CD14-positive monocyte (primary cell): ENCODE results near the gene ZNF407. TPM values are rescaled to one million over a fixed set of nuclear protein-coding genes. Genes with fewer than 3 reads are reported as not detected.

Experiments
- DNase-seq, 3 donors: peaks; one replicate each; pipeline ENCODE4 v3.0.0-alpha.2; 2011 to 2022
- H2AFZ ChIP-seq: 2 replicates; pipeline ENCODE4 v1.6.0; 2012; ENCODE audit warnings: mild to moderate bottlenecking, low read depth, low read length, inconsistent platforms; ENCODE audit not compliant: insufficient read depth, poor library complexity, severe bottlenecking
- H3K27ac ChIP-seq, 2 donors: 1 replicate in 1 of 2; 2 replicates in 1 of 2; pipeline ENCODE4 v1.5.1; 2012 to 2013; ENCODE audit warnings: low read length in 2 of 2, control low read depth in 1 of 2, inconsistent platforms in 1 of 2, low read depth in 1 of 2, mild to moderate bottlenecking in 1 of 2
- H3K27me3 ChIP-seq, 2 donors: one replicate each; pipeline versions ENCODE4 v1.6.0 to v1.6.1; 2011 to 2013; ENCODE audit warnings: low read length in 2 of 2; ENCODE audit not compliant: control insufficient read depth in 2 of 2, insufficient read depth in 2 of 2
- H3K36me3 ChIP-seq, 2 donors: replicated peaks in 1 of 2; 1 replicate in 1 of 2; 2 replicates in 1 of 2; pipeline versions ENCODE4 v1.5.1 to v1.6.1; 2012 to 2013; ENCODE audit warnings: low read length in 2 of 2, control low read depth in 1 of 2, inconsistent platforms in 1 of 2, mild to moderate bottlenecking in 1 of 2; ENCODE audit not compliant: insufficient read depth in 2 of 2, control insufficient read depth in 1 of 2
- H3K4me1 ChIP-seq, 2 donors: 1 replicate in 1 of 2; 2 replicates in 1 of 2; pipeline versions ENCODE4 v1.5.1 to v1.6.1; 2012 to 2013; ENCODE audit warnings: low read length in 2 of 2, control low read depth in 1 of 2, inconsistent platforms in 1 of 2, mild to moderate bottlenecking in 1 of 2, moderate library complexity in 1 of 2; ENCODE audit not compliant: insufficient read depth in 2 of 2, control insufficient read depth in 1 of 2
- H3K4me2 ChIP-seq: replicated peaks from 2 replicates; pipeline ENCODE3; 2012; ENCODE audit warnings: low read length, moderate library complexity, mild to moderate bottlenecking; ENCODE audit not compliant: poor library complexity, severe bottlenecking; ENCODE audit errors: extremely low read depth
- H3K4me3 ChIP-seq, 3 experiments: fragments of 200-600 bp in 1 of 3; sonication (generic) in 1 of 3; replicated peaks in 1 of 3; 1 replicate in 2 of 3; 2 replicates in 1 of 3; pipeline ENCODE4 v1.5.1; 2011 to 2013; ENCODE audit warnings: low read length in 3 of 3, mild to moderate bottlenecking in 3 of 3, control low read depth in 2 of 3, low read depth in 2 of 3, inconsistent platforms in 1 of 3, moderate library complexity in 1 of 3
- H3K79me2 ChIP-seq: 2 replicates; pipeline ENCODE4 v1.6.0; 2012; ENCODE audit warnings: mild to moderate bottlenecking, control low read depth, inconsistent platforms, low read length, moderate library complexity; ENCODE audit not compliant: insufficient read depth
- H3K9ac ChIP-seq: 2 replicates; pipeline ENCODE4 v1.6.0; 2017; ENCODE audit warnings: low read length, mild to moderate bottlenecking; ENCODE audit not compliant: insufficient read depth, poor library complexity, severe bottlenecking
- H3K9me3 ChIP-seq, 2 donors: replicated peaks in 1 of 2; 1 replicate in 1 of 2; 2 replicates in 1 of 2; pipeline versions ENCODE4 v1.5.1 to v1.6.1; 2012 to 2013; ENCODE audit warnings: low read length in 2 of 2, control low read depth in 1 of 2; ENCODE audit not compliant: control insufficient read depth in 1 of 2, insufficient read depth in 1 of 2
- H4K20me1 ChIP-seq: 2 replicates; pipeline ENCODE4 v1.6.0; 2012; ENCODE audit warnings: mild to moderate bottlenecking, low read length, control low read depth, moderate library complexity; ENCODE audit not compliant: insufficient read depth
- H3K27ac Mint-ChIP-seq, 7 donors: one replicate each; pipeline ENCODE4 v1.8.0; 2020; ENCODE audit warnings: mild to moderate bottlenecking in 7 of 7, mixed read lengths in 7 of 7, moderate library complexity in 6 of 7, inconsistent platforms in 2 of 7
- H3K27me3 Mint-ChIP-seq, 3 donors: one replicate each; pipeline ENCODE4 v1.8.0; 2021 to 2022; ENCODE audit warnings: low read depth in 3 of 3, mild to moderate bottlenecking in 3 of 3, mixed read lengths in 3 of 3, moderate library complexity in 3 of 3, inconsistent platforms in 1 of 3
- H3K36me3 Mint-ChIP-seq, 2 donors: one replicate each; pipeline ENCODE4 v1.8.0; 2020; ENCODE audit warnings: mixed read lengths in 2 of 2, inconsistent platforms in 1 of 2, mild to moderate bottlenecking in 1 of 2
- H3K4me1 Mint-ChIP-seq: one replicate; pipeline ENCODE4 v1.8.0; 2020; ENCODE audit warnings: mild to moderate bottlenecking, mixed read lengths
- H3K4me3 Mint-ChIP-seq, 2 donors: one replicate each; pipeline ENCODE4 v1.8.0; 2020; ENCODE audit warnings: mild to moderate bottlenecking in 2 of 2, mixed read lengths in 2 of 2, moderate library complexity in 1 of 2
- H3K9me3 Mint-ChIP-seq, 7 donors: one replicate each; pipeline ENCODE4 v1.8.0; 2020 to 2022; ENCODE audit warnings: mixed read lengths in 7 of 7, mild to moderate bottlenecking in 6 of 7, moderate library complexity in 6 of 7, inconsistent platforms in 2 of 7
- CTCF ChIP-seq: fragments of 200-600 bp; IDR thresholded peaks from one replicate; pipeline ENCODE4 v1.8.0; 2022; ENCODE audit warnings: antibody characterized with exemption, mild to moderate bottlenecking
- WGBS: methylation state at CpG from one replicate; pipeline ENCODE4 v1.1.5; 2013; ENCODE audit warnings: missing lambda C conversion rate; ENCODE audit not compliant: insufficient coverage; 5-methylcytosine and 5-hydroxymethylcytosine counted together
- intact Hi-C, 2 donors: fragments of 100-400 bp; cut with micrococcal nuclease; formaldehyde crosslinking; loops; one replicate each; pipeline versions ENCODE4 v1.15.0 to v1.15.1; 2023
- polyA plus RNA-seq, 3 donors: library from polyadenylated mRNA; depleted of rRNA in 1 of 3; unstranded in 2 of 3; stranded (reverse) in 1 of 3; fragments of 300-500 nt in 2 of 3; fragments of >200 nt in 1 of 3; fragmentation: Illumina TruSeq in 2 of 3; gene quantifications; 1 replicate in 2 of 3; 2 replicates in 1 of 3; pipeline ENCODE4 v1.2.3, GENCODE V29; 2012 to 2021

ZNF407 gene
- polyA plus RNA-seq, 3 donors = 1.3 to 3.6 (median 1.6) TPM

- H3K27me3 ChIP-seq = no peaks in the 10 kb centered on the region
- no peak overlapping the region for H3K4me2 ChIP-seq
- peaks cover 0 to 3% (median 0%) of the 10 kb centered on the region in 7 donors for H3K9me3 Mint-ChIP-seq
- H3K4me3 Mint-ChIP-seq = no peak overlapping the region
- 100% methylated on average over 1 of the region's 1 CpG for WGBS
- H3K36me3 ChIP-seq = peaks cover 0 to 8% of the 10 kb centered on the region in 2 donors
- DNase-seq = no peak
- H3K4me1 ChIP-seq = no peaks in the 10 kb centered on the region
- no peaks in the 10 kb centered on the region for H4K20me1 ChIP-seq
- H3K27me3 Mint-ChIP-seq = peaks cover 0 to 1% (median 0%) of the 10 kb centered on the region in 3 donors
- intact Hi-C loops = no loop called here
- H2AFZ ChIP-seq = no peak overlapping the region
- peaks cover 8 to 17% of the 10 kb centered on the region in 2 donors for H3K36me3 Mint-ChIP-seq
- no peak overlapping the region for H3K27ac ChIP-seq
- no peak overlapping the region for H3K9ac ChIP-seq
- H3K9me3 ChIP-seq = no peaks in the 10 kb centered on the region
- H3K27ac Mint-ChIP-seq = no peak overlapping the region
- no peaks in the 10 kb centered on the region for H3K79me2 ChIP-seq
- no peaks in the 10 kb centered on the region for H3K4me1 Mint-ChIP-seq
- no peak for TF ChIP-seq CTCF
- H3K4me3 ChIP-seq = no peak overlapping the region
These were observed 339.6 kb downstream of the ZNF407 start for GRCh38 chr18:74937291-74937690.

GRCh38 chr18:74940856-74941255, 343.2 kb downstream of the ZNF407 start:
- H3K4me3 Mint-ChIP-seq = no peak overlapping the region
- no peaks in the 10 kb centered on the region for H3K27me3 ChIP-seq
- H3K4me1 ChIP-seq = no peaks in the 10 kb centered on the region
- H3K9ac ChIP-seq = no peak overlapping the region
- intact Hi-C loops = no loop called here
- H3K9me3 Mint-ChIP-seq = peaks cover 0 to 3% (median 0%) of the 10 kb centered on the region in 7 donors
- H3K9me3 ChIP-seq = no peaks in the 10 kb centered on the region
- H3K36me3 ChIP-seq = no peaks in the 10 kb centered on the region
- H3K27ac Mint-ChIP-seq = peak overlapping the region in 1 of 7 donors; percentile 19
- H2AFZ ChIP-seq = no peak overlapping the region
- no peaks in the 10 kb centered on the region for H3K4me1 Mint-ChIP-seq
- no peak overlapping the region for H3K4me2 ChIP-seq
- no peak overlapping the region for H3K4me3 ChIP-seq
- H3K27ac ChIP-seq = no peak overlapping the region
- no CpG with 5 or more reads among the region's 5 CpGs for WGBS
- DNase-seq = no peak
- H4K20me1 ChIP-seq = no peaks in the 10 kb centered on the region
- H3K27me3 Mint-ChIP-seq = peaks cover 0 to 1% (median 0%) of the 10 kb centered on the region in 3 donors
- H3K79me2 ChIP-seq = no peaks in the 10 kb centered on the region
- TF ChIP-seq CTCF = no peak
- H3K36me3 Mint-ChIP-seq = peaks cover 0 to 6% of the 10 kb centered on the region in 2 donors
